ENCODE measurements around the gene ANKRD34A. TPM values are rescaled to one million over a fixed set of nuclear protein-coding genes. Genes with fewer than 3 reads are reported as not detected.

The ANKRD34A gene
- total and polyA plus RNA-seq, 2 of the 13 experiments (the other 11 are each of a cell fraction or from before 2014, with no cell fraction given): 0.05 to 0.07 TPM

DNA sequence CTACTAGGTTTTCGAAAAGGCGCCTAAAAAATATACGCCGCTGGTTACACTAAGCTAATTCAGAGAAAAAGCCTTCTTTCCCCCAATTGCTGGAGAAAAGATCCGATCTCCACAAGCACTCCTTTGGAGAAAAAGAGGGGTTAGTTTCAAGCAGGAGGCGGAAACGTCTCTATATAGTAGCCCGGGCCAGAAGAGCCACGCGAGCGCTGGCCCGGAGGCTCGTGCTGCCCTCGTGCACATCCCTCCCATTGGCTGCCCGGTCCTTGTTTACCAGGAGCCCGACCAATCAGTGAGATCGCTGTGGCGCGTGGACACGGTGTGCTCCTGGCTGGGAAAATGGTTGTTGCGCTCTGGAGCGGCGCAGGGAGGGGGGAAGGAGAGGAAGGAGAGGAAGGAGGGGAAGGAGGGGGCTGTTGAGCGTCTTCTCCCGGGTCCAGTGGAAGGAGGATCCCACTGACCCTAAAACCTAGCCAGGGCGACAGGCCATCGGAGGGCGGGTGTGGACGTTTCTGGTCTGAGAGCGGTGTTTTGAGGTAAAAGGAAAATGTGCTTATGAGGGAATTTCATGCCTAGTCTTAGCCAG, 32.1 kb upstream of the ANKRD34A start, which contains the start of gene TXNIP (continued):
- peak; percentile 72; the same call in 1 of the 2 replicates for TF ChIP-seq YEATS2 (CRISPR knock-in tag; IDR thresholded peaks at IDR 0.05; ENCODE audit: borderline replicate concordance)
- TF ChIP-seq, protein P1, sequence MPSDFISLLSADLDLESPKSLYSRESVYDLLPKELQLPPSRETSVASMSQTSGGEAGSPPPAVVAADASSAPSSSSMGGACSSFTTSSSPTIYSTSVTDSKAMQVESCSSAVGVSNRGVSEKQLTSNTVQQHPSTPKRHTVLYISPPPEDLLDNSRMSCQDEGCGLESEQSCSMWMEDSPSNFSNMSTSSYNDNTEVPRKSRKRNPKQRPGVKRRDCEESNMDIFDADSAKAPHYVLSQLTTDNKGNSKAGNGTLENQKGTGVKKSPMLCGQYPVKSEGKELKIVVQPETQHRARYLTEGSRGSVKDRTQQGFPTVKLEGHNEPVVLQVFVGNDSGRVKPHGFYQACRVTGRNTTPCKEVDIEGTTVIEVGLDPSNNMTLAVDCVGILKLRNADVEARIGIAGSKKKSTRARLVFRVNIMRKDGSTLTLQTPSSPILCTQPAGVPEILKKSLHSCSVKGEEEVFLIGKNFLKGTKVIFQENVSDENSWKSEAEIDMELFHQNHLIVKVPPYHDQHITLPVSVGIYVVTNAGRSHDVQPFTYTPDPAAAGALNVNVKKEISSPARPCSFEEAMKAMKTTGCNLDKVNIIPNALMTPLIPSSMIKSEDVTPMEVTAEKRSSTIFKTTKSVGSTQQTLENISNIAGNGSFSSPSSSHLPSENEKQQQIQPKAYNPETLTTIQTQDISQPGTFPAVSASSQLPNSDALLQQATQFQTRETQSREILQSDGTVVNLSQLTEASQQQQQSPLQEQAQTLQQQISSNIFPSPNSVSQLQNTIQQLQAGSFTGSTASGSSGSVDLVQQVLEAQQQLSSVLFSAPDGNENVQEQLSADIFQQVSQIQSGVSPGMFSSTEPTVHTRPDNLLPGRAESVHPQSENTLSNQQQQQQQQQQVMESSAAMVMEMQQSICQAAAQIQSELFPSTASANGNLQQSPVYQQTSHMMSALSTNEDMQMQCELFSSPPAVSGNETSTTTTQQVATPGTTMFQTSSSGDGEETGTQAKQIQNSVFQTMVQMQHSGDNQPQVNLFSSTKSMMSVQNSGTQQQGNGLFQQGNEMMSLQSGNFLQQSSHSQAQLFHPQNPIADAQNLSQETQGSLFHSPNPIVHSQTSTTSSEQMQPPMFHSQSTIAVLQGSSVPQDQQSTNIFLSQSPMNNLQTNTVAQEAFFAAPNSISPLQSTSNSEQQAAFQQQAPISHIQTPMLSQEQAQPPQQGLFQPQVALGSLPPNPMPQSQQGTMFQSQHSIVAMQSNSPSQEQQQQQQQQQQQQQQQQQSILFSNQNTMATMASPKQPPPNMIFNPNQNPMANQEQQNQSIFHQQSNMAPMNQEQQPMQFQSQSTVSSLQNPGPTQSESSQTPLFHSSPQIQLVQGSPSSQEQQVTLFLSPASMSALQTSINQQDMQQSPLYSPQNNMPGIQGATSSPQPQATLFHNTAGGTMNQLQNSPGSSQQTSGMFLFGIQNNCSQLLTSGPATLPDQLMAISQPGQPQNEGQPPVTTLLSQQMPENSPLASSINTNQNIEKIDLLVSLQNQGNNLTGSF (CRISPR knock-in tag; IDR thresholded peaks at IDR 0.05): no peak
- TF ChIP-seq CBX5 (CRISPR knock-in tag; IDR thresholded peaks at IDR 0.05; ENCODE audit: borderline replicate concordance): peak; percentile 80; the same call in 1 of the 2 replicates
- TF ChIP-seq PAWR (CRISPR knock-in tag; IDR thresholded peaks at IDR 0.05; ENCODE audit: borderline replicate concordance): no peak
- no peak; the same call in 1 of the 2 replicates for TF ChIP-seq ZNF225 (CRISPR knock-in tag; IDR thresholded peaks at IDR 0.05)
- TF ChIP-seq, protein P2, sequence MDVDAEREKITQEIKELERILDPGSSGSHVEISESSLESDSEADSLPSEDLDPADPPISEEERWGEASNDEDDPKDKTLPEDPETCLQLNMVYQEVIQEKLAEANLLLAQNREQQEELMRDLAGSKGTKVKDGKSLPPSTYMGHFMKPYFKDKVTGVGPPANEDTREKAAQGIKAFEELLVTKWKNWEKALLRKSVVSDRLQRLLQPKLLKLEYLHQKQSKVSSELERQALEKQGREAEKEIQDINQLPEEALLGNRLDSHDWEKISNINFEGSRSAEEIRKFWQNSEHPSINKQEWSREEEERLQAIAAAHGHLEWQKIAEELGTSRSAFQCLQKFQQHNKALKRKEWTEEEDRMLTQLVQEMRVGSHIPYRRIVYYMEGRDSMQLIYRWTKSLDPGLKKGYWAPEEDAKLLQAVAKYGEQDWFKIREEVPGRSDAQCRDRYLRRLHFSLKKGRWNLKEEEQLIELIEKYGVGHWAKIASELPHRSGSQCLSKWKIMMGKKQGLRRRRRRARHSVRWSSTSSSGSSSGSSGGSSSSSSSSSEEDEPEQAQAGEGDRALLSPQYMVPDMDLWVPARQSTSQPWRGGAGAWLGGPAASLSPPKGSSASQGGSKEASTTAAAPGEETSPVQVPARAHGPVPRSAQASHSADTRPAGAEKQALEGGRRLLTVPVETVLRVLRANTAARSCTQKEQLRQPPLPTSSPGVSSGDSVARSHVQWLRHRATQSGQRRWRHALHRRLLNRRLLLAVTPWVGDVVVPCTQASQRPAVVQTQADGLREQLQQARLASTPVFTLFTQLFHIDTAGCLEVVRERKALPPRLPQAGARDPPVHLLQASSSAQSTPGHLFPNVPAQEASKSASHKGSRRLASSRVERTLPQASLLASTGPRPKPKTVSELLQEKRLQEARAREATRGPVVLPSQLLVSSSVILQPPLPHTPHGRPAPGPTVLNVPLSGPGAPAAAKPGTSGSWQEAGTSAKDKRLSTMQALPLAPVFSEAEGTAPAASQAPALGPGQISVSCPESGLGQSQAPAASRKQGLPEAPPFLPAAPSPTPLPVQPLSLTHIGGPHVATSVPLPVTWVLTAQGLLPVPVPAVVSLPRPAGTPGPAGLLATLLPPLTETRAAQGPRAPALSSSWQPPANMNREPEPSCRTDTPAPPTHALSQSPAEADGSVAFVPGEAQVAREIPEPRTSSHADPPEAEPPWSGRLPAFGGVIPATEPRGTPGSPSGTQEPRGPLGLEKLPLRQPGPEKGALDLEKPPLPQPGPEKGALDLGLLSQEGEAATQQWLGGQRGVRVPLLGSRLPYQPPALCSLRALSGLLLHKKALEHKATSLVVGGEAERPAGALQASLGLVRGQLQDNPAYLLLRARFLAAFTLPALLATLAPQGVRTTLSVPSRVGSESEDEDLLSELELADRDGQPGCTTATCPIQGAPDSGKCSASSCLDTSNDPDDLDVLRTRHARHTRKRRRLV (CRISPR knock-in tag; IDR thresholded peaks at IDR 0.05): no peak
- peak; percentile 63; the same call in 1 of the 2 replicates for TF ChIP-seq SAFB2 (CRISPR knock-in tag; IDR thresholded peaks at IDR 0.05; ENCODE audit: borderline replicate concordance, low read depth)
- peak; percentile 99 for TF ChIP-seq PCBP1 (IDR thresholded peaks at IDR 0.05; ENCODE audit: borderline replicate concordance, low read depth, low read length)
- peak; percentile 87; the same call in 1 of the 2 replicates for TF ChIP-seq ZNF253 (CRISPR knock-in tag; IDR thresholded peaks at IDR 0.05; ENCODE audit: borderline replicate concordance)
- no peak for TF ChIP-seq WIZ (CRISPR knock-in tag; IDR thresholded peaks at IDR 0.05)
- TF ChIP-seq, protein P3, sequence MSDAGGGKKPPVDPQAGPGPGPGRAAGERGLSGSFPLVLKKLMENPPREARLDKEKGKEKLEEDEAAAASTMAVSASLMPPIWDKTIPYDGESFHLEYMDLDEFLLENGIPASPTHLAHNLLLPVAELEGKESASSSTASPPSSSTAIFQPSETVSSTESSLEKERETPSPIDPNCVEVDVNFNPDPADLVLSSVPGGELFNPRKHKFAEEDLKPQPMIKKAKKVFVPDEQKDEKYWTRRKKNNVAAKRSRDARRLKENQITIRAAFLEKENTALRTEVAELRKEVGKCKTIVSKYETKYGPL (CRISPR knock-in tag; IDR thresholded peaks at IDR 0.05): no peak
- TF ChIP-seq, protein P4, sequence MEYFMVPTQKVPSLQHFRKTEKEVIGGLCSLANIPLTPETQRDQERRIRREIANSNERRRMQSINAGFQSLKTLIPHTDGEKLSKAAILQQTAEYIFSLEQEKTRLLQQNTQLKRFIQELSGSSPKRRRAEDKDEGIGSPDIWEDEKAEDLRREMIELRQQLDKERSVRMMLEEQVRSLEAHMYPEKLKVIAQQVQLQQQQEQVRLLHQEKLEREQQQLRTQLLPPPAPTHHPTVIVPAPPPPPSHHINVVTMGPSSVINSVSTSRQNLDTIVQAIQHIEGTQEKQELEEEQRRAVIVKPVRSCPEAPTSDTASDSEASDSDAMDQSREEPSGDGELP (IDR thresholded peaks at IDR 0.05; ENCODE audit: borderline replicate concordance, low read depth): no peak
- peak; percentile 99 for TF ChIP-seq NCOA1 (CRISPR knock-in tag; IDR thresholded peaks at IDR 0.05)
- TF ChIP-seq ZNF383 (CRISPR knock-in tag; IDR thresholded peaks at IDR 0.05; ENCODE audit: borderline replicate concordance): peak; percentile 73; the same call in 1 of the 2 replicates
- peak; percentile 82 for TF ChIP-seq RXRA (CRISPR knock-in tag; IDR thresholded peaks at IDR 0.05)
- no peak for TF ChIP-seq ZBTB1 (CRISPR knock-in tag; IDR thresholded peaks at IDR 0.05; ENCODE audit: borderline replicate concordance)
